Measurements from ENCODE around the gene MDM2.

- TF ChIP-seq CTCF (conservative IDR thresholded peaks at IDR 0.05) (no peak), ZFX (IDR thresholded peaks at IDR 0.05) (no peak)
These were observed 74.4 kb downstream of the MDM2 start for GRCh38 chr12:68882251-68882964.

Measured in C4-2B (cell line).